HK-2 (cell line): ENCODE results near the gene RBKS.

Source experiments
- DNase-seq: peaks from one replicate; pipeline ENCODE4 v3.0.0-alpha.2; 2018; ENCODE audit not compliant: unreplicated experiment

Gene RBKS

DNA sequence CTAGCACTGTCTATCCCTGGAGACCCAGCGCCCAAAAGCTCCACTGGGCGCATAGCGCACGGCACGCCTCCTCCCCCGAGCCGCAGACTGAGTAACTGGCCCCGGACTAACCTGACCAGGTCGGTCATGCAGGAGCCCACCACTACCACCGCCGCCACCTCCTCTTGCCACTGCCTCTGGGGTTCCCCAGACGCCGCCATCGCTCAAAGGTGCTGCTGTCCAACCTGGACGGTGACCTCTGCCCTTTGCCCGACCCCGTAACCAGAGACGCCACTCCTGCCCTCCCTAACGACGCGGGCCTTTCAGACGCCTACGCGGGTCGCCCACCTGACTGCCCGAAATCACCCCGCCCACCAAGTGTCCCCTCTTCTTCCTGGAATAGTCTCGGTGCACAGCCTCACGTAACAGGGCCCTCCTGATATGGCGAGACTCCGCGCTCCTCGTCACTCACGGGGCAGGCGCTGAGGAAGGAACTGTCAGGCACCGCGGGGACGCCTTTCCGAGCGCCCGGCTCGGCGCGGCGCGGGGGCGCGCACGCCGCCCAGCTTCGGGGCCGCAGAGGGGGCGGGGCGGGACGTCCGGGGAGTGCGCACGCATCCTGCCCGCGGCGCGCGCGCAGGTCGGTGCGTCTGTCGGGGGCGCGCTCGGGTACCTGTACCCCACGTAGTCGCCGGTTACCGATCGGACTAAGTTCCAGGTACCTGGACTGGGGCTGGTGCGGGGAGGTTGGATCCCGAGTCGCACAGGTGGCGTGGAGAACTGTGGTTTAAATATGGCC, at the start of gene RBKS, which contains the start of gene BABAM2:
Gene RBKS (minus strand): TSS at position 242 of the 778 bp plus-strand sequence. CDS start 42 bp downstream, at position 200.
Gene BABAM2 (plus strand): TSS at position 584 of the 778 bp plus-strand sequence. CDS start 3,828 bp downstream, outside the sequence.
- DNase-seq: peak; percentile 94

DNA sequence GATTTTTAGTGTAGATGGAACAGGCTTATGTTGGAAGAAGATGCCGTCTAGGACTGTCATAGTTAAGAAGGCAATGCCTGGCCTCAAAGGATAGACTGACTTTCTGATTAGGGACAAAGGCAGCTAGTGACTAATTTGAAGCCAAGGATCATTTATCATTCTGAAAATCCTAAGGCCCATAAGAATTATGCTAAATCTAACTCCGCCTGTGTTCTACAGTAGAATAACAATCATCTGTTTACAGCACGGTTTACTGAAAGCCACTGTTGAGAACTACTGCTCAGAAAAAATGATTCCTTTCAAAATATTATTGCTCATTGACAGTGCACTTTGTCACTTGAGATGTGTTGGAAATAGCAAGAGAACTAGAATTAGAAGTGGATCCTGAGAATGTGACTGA, 44.8 kb upstream of the RBKS start:
- no peak for DNase-seq

DNA sequence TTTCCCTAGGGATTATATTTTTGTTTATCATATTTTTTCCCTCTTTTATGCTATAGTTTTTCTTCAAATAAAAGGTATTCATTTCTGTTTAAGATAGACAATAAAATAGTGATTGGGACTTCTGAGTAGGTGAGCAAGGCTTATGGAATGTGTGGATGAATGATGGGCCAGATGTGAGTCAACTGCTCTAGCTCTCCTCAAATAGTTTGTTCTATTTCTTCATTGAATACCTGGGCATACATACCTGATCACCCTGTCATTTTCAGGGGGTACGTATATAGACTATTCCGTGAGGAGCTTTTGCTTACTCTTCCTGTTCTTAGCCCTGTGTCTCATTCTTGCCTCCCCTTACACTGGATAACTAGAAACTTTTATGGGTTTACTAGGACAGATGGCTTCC, 42.2 kb upstream of the RBKS start:
- peak; percentile 19 for DNase-seq

DNA sequence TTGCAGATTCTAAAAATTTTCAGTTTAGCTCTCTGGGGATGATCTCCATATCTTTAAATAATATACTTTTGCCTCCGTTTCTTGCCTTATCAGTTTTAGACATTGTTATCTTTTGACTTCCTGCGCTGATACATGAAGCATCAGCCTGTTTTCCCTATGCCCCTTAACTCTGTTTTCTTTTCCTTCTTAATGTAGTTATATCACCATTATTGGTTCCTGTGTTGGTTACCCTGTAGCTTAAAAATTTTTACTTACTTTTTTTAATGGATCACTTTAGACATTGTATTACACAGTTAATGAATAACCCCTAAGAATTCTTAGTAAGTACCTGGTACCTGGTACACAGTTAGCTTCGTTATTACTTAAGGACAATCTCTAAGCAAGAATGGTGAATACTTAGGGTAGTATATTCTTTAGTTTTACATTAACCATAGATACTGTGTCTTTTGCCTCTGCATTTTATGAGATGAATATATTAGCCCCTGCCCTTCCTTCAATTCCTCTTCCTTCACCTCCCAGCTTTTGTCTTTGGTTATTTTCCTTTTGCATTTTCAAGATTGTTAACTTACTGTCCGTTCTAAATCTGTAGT, 41.3 kb upstream of the RBKS start:
- no peak for DNase-seq

DNA sequence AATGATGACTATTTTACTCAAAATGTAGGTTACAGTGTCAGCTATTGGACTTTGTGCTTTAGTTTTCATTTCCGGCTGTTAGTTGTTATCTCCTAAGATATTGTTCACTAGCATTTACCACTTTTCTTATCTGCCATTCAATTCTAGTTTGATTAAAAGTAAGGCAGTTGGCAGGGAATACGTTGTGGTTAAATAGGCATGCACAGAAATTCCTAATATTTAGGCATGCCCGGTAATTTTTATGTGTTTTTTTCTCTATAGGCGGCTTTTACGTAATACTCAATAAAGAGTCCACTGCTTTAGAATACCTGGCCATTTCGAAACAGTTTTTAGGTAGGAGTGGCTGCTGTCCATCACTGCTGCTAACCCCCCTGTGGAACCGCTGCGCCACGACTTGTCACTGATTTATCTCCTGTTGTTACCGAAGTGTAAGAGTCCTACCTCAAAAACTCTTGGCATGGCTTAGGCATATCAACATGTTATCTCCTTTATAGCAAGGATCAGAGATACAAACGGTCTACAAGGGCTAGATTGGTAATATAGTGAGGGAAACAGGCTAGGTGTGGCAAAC, 39.8 kb upstream of the RBKS start:
- no peak for DNase-seq

DNA sequence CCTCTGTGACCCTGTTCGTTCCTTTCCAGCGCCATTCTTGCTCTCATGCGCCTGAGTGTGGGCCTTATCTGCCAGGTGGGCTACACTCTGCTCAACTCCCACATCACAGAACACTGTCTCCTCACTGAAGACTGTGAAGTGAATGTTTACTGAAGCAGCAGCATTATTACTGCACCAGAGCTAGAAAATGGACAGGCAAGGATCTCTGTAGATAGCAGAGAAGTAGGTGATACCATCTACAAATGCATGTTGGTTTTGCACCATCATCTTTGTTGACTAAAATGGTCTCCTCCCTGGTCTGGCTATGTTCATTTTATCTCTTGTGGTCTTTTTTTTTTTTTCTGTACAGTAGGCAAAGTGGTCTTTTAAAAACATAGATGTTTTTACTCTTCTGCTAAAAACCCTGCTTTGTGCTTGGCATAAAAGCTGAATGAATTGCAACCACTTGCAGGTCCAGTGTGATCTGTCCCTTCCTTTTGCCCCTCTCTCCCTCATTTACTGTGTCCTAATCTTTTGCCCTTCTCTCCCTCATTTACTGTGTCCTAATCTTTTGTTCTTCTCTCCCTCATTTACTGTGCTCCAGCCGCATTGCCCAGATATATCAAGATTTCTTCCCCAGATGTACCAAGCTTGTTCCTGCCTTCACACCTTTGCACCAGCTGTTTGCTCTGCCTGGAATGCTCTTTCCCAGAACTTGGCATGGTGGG, 35.7 kb upstream of the RBKS start:
- no peak for DNase-seq

DNA sequence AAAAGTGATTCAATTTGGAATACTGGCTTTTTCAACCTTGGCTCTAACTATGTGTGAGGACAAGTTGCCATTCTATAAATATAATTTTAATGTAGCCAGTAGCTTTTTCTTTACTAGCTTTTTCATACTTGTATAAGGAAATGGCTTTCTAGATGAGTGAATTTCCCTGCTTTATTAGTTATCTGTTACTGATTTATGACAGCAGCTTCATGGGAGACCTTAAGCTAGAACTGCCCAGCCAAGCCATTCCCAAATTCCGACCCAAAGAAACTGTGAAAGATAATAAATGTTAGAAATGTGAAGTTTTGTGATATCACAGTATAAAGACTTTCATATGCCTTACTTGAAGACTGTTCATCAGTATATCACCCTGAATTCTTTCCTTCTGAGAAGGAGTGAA, 32.7 kb upstream of the RBKS start:
- no peak for DNase-seq

DNA sequence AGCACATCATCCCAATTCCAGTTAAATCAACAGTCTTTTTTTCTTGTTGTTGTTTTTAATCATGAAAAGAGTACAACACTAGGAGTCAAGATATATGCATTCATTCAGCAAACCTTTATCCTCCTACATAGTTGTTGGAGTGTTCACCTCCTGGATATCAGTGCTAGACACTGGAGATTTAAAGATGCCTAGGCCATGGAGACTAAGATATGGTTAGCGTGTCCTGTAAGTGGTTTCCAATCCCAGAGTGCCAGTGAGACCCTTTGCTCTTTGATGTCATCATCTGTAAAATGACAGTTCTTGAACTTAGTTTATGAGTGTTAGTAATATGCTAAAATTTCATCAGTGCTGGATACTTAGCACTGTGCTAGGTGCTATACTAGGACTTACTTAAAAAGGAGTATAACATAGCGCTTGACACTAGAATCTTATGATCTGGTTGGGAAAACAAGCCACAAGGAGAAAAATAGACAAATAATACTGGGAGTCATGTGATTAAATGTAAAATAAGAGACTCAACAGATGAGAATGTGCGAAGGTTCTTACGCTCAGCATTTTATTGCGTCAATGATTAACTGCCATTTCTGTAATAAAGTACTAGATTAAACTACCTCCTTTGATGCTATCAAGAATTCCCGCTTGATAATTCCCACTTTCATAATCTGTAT, 31.8 kb upstream of the RBKS start:
- no peak for DNase-seq

DNA sequence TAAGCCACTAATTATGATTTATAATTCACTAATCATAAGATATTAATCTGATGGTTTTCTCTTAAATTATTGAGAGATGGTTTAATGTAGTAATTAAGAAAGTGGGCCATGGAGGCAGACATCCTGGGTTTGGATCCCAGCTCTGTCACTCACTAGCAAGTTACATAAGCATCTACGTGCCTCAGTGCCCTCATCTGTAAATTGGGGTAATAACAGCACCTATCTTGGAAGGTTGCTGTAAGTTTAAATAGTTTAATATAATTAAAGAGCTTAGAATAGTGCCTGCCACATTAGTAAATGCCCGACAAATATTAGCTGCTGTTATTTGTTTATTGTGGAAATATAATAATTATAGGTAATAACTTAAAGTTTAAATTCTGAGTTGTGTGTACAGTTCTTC, 31.2 kb upstream of the RBKS start:
- no peak for DNase-seq

DNA sequence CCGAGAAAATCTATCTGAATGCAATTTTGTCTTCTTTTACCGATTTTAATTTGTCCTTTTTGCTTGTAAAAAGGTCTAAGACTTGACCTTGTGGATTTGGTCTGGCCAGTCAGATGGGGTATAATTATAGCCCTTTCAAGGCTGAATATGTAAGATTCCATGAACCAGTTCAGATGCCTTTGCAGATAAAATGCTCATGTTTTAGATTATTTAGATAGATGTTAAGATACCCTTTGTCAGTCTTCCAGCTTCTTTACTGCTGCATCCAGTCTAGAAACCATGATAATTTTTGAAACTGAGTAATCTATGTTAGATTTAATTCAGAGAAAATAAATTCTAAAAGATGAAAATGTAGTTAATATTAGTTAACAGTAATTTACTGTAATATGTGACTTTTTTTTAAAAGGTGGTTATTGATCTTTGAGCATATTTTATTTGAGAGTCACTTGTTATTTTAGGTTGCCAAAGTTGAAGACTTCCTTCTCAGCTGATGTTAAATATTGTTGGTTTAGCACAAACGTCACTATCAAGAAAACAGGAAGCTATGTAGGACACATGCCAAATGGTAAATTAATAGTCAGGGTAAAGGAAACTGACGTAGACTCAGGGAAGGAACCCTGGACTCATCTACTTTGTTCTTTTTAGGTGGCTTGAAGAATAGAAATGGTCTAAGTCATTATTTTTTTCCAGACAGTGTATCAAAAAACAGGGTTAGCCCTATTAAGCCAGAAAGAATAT, 30.1 kb upstream of the RBKS start:
- no peak for DNase-seq

DNA sequence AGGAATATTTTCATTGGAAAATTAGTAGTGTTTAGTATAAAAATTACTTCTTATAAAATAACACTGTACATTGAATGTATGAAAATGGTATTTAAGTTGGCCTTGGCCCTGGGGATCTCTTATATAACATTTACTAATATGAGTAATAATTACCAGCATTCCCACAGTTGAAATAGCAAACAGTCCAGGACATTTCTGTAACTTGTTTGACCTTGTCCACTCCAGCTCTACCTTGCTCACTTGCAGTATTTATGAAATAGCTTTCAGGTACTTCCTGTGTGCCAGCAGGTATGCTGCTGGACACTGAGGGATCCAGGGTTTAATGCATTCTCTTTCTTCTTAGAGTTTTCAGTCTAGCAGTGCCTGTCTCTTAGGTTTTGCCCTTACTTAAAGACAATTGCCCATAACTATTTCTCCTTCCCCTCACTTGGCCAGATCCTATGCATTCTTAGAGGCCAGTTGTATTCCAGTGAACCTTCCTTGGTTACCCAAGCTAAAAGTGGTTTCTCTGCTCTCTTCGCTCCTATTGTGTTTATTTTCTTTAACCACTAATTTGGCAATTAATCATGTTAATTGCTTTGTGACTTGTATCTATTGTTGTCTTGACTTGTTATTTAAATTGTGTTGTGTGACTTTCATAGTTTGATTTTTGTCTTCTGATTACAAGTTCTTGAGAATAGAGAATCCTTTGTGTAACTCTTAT, 26.3 kb upstream of the RBKS start:
- no peak for DNase-seq

DNA sequence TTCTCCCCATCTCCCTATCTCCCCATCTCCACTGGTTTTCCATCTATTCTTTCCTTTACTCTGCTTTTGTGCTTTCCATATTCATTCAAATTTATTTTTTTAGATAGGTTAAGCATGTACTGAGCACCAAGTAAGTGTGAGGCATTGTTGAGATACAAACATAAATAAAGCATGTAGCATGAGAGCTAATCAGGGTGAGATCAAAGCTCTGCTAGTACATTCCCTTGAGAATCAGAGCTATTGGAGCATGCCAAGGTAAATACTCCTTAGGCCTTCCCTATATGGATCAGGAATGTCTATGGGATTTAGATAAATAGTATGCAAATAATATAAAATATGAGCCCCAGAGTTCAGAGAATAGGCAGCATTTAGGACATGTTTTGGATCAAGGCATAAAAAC, 25.7 kb upstream of the RBKS start:
- DNase-seq: no peak

DNA sequence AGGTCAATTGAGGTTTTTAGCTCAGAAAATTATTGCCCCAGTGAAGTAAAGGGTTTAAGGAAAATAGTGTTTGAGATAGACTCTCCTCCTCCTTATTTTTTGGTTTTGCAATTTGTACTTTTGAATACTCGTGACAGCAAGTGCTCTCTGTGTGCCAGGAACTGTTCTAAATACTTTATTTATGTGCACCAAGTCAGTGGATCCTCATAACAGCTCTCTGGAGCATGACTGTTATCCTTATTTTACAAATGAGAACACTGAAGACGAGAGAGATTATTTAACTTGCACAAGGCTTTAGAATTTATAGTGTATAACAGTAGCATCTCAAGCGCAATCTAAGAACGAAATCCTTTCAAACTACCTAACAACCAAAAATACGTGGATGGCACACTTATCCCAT, 25.0 kb upstream of the RBKS start:
- no peak for DNase-seq

DNA sequence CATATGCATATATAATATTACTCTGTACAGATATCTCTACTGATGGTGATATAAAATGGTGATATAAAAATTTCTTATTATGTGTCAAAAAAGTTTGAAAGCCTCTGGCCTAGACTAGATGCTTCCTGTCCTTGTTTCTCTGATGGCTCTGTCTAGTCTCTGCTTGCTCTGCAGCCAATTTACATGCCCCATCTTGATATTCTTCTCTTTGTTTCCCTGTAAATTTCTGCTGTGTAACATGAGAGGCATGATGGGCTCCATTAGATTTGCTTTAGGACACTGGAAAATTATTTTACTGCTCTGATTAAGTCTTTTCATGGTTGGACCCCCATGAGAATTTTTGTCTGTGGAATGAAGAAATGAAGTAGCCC, 24.6 kb upstream of the RBKS start:
- DNase-seq: no peak

DNA sequence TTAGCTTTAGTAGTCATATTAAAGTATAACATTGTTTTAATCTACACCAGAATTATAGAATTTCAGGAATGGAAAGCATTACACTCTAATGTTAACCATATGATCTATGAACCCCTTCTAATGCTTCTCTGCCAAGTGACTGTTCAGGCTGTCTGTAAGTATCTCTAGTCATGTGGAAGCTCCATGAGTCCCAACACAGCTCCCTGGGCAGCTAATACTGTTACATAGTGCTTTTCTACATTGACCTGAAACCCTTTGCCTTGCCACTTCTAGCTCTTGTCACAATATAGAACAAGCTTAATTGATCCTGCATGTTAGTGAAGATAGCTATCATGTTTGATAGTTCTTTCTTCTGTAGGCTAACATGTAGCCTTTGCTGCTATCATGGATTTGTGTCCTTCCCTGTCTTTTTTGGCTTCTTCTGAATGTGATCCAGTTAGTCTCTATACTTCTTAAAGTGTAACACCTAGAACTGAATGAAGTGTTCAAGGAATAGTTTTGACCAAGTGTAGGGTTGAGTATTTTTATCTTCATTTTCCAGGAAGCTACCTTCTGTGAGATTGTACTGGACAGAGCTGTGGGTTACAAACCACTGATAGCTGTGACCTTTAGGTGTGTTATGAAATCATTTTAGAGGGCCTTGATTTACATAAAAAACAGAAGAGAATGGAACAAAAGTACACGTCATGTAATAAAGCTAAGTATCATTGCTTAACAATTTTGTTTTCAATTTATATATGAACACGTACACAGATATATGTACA, 24.0 kb upstream of the RBKS start:
- no peak for DNase-seq

DNA sequence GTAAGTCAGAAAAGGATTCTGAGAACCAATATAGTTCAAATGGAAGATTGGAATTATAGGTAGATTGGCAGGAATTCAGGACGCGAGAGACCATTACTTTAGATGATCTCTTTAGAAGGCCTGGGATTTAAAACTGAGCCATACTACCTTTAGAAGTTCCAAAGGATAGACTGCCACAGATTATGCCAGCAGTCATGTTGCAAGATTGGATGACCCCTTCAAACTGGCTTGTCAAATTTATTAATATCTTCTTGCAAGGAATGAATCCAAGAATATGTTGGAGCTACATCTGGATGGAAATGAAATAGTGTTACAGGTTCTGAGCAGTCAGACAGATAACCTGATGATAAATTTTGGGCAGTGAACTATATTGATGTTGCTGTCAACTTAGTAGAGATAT, 22.3 kb upstream of the RBKS start:
- DNase-seq: no peak

DNA sequence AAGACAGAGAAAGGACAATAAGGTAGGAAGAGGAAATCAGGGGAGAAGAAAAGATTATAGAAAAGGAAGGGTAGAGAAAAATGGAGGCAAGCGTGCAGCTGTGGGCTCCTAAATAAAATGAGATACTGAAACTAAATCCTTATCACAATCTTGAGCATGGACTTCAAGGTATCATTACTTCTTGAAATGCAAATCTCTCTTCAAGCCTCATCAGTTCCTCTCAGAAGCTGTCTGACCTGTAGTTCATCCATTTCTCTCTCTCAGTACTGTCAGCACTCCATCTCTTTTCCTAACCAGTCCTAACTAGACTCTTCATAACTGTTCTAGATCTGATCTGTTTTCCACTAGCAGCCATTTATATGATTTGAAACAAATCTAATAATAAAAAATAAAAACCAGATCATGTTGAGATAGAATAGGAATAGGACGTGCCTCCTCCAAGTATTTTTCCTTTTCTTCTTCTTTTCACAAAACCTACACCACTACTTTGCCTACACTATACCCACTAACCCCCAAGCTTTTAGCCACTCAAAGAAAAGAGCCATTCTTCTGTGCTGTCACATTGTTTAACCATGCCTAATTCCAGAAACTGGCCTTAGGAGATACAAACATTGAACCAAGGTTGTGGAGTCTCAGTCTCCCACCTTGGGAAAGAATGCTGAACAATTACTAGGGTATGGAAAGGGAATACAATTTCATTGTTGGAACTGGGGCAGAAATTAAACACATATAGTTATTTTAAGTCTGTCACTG, 21.4 kb upstream of the RBKS start:
- no peak for DNase-seq

DNA sequence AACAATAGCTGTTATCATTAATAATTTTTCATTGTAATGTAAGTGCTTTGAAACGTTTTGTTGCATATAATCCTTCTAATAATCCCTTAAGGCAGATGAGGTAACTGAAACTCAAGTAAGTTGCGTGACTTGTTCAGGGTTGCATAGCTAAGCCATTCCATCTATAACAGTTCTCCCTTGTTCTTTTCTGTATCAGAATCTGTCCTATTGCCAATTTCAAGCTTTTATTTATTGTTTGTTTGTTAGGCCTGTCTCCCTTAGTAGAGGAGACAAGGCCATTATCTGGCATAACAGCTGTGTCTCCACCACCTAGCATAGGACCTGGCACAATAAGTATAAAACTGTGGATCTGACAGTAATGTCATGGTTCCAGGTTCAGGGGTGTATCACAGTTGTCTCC, 19.7 kb upstream of the RBKS start:
- no peak for DNase-seq

DNA sequence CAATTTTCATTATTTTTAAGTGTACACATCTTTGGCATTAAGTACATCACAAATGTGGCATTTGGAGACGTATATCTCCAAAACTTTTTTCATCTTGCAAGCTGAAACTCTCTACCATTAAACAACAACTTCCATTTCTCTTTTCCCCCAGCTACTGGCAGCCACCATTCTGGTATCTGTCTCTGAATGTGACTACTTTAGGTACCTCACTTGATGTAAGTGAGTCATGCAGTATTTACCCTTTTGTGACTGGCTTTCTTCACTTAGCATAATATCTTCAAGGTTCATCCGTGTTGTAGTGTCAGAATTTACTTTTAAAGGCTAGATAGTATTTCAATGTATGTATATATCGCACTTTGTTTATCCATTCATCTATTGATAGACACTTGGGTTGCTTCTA, 17.4 kb upstream of the RBKS start:
- no peak for DNase-seq
